SJCRH30 (cell line): ENCODE results near the gene GNG12. TPM values are rescaled to one million over a fixed set of nuclear protein-coding genes. Genes with fewer than 3 reads are reported as not detected.

Experiments
- DNase-seq, 2 experiments: peaks; one replicate each; pipeline ENCODE4 v3.0.0-alpha.2; 2015 to 2020
- H3K27ac ChIP-seq: fragments of 250-450 bp; sonication (Bioruptor Pico); 2 replicates; pipeline ENCODE4 v1.5.1; 2020; ENCODE audit warnings: mild to moderate bottlenecking, moderate library complexity
- H3K27me3 ChIP-seq: fragments of 250-450 bp; sonication (Bioruptor Pico); 2 replicates; pipeline ENCODE4 v1.5.1; 2020; ENCODE audit warnings: mild to moderate bottlenecking, moderate library complexity
- H3K36me3 ChIP-seq: fragments of 250-450 bp; sonication (Bioruptor Pico); 2 replicates; pipeline ENCODE4 v1.5.1; 2020; ENCODE audit warnings: mild to moderate bottlenecking, moderate library complexity
- H3K4me1 ChIP-seq: fragments of 250-450 bp; sonication (Bioruptor Pico); 2 replicates; pipeline ENCODE4 v1.5.1; 2020; ENCODE audit warnings: mild to moderate bottlenecking, moderate library complexity
- H3K4me3 ChIP-seq: fragments of 250-450 bp; sonication (Bioruptor Pico); 2 replicates; pipeline ENCODE4 v1.5.1; 2020; ENCODE audit warnings: mild to moderate bottlenecking, moderate library complexity
- H3K9me3 ChIP-seq: fragments of 250-450 bp; sonication (Bioruptor Pico); replicated peaks from 2 replicates; pipeline ENCODE4 v1.5.1; 2020; ENCODE audit warnings: mild to moderate bottlenecking, moderate library complexity
- total RNA-seq: library from RNA; depleted of rRNA; stranded (reverse); fragments of >200 nt; shearing (Covaris generic); gene quantifications from 2 replicates; pipeline ENCODE4 v1.2.3, GENCODE V29; 2014

GNG12 gene
- total RNA-seq, 1 experiment from 2014 or later: 110 TPM

GRCh38 chr1:67753776-67754525, 79.3 kb downstream of the GNG12 start:
- Histone ChIP-seq H3K27me3 (no peaks in the 10 kb centered on the region), H3K4me1 (peaks cover 33% of the 10 kb centered on the region), H3K9me3 (no peaks in the 10 kb centered on the region), H3K36me3 (no peaks in the 10 kb centered on the region), H3K4me3 (no peak overlapping the region), H3K27ac (no peak overlapping the region)
- no peak for DNase-seq

- Histone ChIP-seq H3K9me3 (no peaks in the 10 kb centered on the region), H3K4me3 (no peak overlapping the region), H3K27ac (no peak overlapping the region), H3K4me1 (peaks cover 45% of the 10 kb centered on the region), H3K27me3 (no peaks in the 10 kb centered on the region), H3K36me3 (no peaks in the 10 kb centered on the region)
- no peak for DNase-seq
Measured at GRCh38 chr1:67752306-67752705, 81.0 kb downstream of the GNG12 start.

DNA sequence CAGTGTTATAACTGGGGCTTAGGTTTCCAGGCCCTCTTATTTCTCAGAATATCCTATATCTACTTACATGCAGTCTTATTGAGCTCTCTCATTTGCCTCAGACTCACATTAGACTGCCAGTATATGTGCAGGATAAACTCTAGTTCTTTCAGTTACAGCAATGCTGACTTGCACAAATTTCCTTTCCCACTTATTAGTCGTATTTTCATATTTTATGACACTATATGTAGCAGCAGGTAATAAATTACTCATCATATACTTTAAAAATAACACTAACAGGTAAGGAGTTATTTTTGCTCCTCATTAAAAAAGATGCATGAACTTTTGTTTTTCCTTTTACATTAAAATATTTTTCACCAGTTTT, 82.6 kb downstream of the GNG12 start:
- no peak for DNase-seq
- no peaks in the 10 kb centered on the region for H3K36me3 ChIP-seq
- H3K9me3 ChIP-seq: no peaks in the 10 kb centered on the region
- H3K4me3 ChIP-seq: peak overlapping the region; percentile 22
- H3K27me3 ChIP-seq: no peaks in the 10 kb centered on the region
- H3K27ac ChIP-seq: peak overlapping the region; percentile 70
- H3K4me1 ChIP-seq: peaks cover 47% of the 10 kb centered on the region

GRCh38 chr1:67749844-67750690, 83.2 kb downstream of the GNG12 start:
- peak; percentile 76 to 90 for DNase-seq
- Histone ChIP-seq H3K36me3 (no peaks in the 10 kb centered on the region), H3K27ac (peak overlapping the region; percentile 70), H3K4me1 (peaks cover 47% of the 10 kb centered on the region), H3K4me3 (peak overlapping the region; percentile 22), H3K9me3 (no peaks in the 10 kb centered on the region), H3K27me3 (no peaks in the 10 kb centered on the region)

GRCh38 chr1:67749263-67749843, 83.9 kb downstream of the GNG12 start:
- DNase-seq: no peak
- Histone ChIP-seq H3K27me3 (no peaks in the 10 kb centered on the region), H3K27ac (peak overlapping the region; percentile 70), H3K9me3 (no peaks in the 10 kb centered on the region), H3K36me3 (no peaks in the 10 kb centered on the region), H3K4me1 (peaks cover 47% of the 10 kb centered on the region), H3K4me3 (no peak overlapping the region; the same call in 1 of the 2 replicates)

GRCh38 chr1:67748630-67749029, 84.6 kb downstream of the GNG12 start:
- Histone ChIP-seq H3K4me3 (no peak overlapping the region), H3K27me3 (no peaks in the 10 kb centered on the region), H3K4me1 (peaks cover 47% of the 10 kb centered on the region), H3K27ac (peak overlapping the region; percentile 0; the same call in 1 of the 2 replicates), H3K9me3 (no peaks in the 10 kb centered on the region), H3K36me3 (no peaks in the 10 kb centered on the region)
- DNase-seq: peak in 1 of 2 experiments; percentile 54

DNA sequence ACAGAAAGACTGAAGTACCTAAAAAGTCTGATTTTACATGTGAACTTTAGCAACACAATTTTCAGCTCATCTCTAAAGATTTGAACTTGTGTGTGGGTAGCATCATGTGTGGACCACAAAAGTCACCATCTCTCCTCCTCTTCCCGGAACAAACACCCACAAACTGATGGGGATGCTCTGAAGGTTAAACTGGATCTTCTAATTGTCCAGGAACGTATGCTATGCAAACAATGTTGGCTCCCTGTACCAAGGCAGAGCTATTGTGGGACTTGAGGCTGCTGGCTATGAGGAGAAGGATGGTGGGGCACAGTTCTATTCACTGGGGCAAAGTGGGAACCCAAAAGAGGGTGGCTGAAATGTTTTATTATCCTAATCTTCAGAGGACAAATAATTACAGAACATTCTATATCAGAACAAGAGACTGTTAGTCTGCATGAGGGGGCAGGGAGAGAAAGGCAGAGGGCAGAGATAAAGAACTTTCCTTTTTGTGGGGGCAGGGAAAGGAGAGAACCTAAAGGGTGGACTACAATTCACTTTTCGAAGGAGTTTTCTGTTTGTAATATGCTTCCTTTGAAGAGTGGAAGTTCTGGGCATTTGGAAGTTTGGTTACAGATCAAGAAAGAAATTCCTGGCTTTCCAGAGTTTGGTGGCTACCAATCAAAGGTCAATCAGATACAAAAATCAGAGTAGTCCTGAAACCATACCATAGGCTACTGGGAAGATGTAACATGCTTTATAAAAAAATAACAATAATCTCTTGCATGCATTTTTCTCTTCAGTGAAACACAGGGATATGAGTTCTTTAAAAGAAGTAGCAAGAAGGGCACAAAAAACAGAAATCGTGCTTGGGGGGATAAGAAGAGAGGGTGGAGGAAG, 85.4 kb downstream of the GNG12 start:
- DNase-seq: no peak
- Histone ChIP-seq H3K4me1 (peaks cover 54% of the 10 kb centered on the region), H3K9me3 (no peaks in the 10 kb centered on the region), H3K27ac (peak overlapping the region; percentile 0; the same call in 1 of the 2 replicates), H3K36me3 (no peaks in the 10 kb centered on the region), H3K4me3 (no peak overlapping the region), H3K27me3 (no peaks in the 10 kb centered on the region)

DNA sequence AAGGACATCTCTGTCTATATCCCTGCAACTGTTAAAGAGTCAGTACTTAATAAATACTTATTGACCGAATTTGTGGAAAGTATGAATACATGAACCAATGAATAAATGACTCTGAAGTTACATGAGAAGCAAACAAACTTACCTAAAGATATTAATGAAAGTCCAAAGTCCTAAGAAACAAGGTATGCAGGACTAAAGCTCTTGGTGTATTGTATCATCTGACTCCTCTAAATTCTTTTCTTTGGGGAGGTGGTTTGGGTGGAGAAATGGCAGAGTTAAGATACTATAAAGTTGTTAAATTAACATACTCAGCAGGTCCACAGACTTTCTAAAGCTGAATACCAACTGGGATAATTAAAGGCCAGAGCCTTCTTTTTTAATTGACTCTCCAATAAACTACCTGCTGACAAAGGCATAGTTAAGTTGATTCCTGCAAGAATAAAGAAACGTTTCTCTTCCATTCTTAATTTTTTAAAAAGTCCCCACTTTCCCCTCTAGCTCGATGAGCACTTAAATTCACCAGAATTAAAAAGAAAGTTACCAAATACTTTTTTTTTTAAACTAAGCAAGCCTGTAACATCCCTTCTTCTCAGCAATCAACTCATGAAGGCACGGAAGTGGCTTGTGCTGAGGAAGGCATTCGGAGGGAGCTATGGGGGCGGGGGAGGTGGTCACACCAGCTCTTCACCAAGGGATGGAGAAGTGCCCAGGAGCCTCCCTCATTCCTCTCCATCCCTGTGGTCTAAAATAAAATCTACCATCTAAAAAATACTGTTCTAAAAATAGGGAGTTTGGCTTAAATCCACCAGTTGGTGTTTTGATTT, 87.2 kb downstream of the GNG12 start:
- Histone ChIP-seq H3K27ac (no peak overlapping the region), H3K4me1 (peaks cover 40% of the 10 kb centered on the region), H3K4me3 (no peak overlapping the region), H3K27me3 (no peaks in the 10 kb centered on the region), H3K36me3 (no peaks in the 10 kb centered on the region), H3K9me3 (no peaks in the 10 kb centered on the region)
- DNase-seq: no peak

DNA sequence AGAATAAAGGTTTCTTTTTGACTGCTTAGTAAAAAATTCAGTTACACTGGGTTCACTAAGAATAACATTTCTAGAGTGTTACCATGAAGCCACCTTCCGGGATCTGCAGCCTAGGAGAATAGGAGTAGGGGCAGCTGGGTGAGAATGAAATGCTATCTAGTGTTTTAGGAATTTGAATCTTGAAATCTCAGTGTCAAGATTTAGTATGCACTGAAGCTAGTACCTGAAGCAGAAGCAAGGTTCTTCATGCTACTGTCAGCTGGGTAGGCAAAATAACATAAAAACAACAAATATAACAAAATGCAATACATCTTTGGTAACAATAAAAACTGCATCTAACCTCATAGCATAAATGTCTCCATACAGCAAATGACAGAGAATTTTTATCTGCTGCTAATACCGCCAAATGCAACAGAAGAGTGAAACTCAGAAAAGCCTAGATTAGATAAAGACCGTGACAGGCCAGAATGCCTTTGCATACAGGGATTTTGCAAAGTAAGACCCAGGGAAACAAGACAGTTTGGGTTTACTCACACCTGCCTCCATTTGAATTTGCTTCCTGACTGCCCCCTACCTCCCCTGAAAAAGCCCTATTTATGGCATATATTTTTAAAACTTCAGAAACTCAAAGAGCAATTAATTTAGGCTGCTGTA, 90.1 kb downstream of the GNG12 start:
- Histone ChIP-seq H3K4me3 (no peak overlapping the region), H3K4me1 (peaks cover 15% of the 10 kb centered on the region), H3K27ac (no peak overlapping the region), H3K27me3 (no peaks in the 10 kb centered on the region), H3K36me3 (no peaks in the 10 kb centered on the region), H3K9me3 (no peaks in the 10 kb centered on the region)
- DNase-seq: no peak

DNA sequence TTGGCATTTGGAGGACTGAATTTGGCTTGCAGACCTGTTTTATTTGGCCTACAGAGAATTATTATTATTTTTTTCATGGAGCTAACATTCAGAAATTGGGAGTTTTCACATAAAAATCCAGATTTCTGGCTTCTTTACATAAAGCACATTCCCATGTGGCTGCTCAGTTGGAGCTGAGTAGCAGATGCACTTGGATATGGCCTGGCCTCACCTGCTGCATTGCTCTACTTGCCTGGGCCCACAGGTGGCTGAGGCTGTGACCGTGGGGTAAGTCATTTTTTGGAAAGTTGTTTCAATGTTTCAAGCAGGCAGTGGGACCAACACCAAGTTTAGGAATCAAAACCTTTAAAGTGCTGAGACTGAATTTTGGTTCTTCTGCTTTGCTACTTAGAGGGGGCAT, 91.5 kb downstream of the GNG12 start:
- no peak overlapping the region for H3K27ac ChIP-seq
- no peaks in the 10 kb centered on the region for H3K36me3 ChIP-seq
- no peaks in the 10 kb centered on the region for H3K9me3 ChIP-seq
- no peak for DNase-seq
- peaks cover 10% of the 10 kb centered on the region for H3K4me1 ChIP-seq
- H3K4me3 ChIP-seq: no peak overlapping the region
- no peaks in the 10 kb centered on the region for H3K27me3 ChIP-seq

DNA sequence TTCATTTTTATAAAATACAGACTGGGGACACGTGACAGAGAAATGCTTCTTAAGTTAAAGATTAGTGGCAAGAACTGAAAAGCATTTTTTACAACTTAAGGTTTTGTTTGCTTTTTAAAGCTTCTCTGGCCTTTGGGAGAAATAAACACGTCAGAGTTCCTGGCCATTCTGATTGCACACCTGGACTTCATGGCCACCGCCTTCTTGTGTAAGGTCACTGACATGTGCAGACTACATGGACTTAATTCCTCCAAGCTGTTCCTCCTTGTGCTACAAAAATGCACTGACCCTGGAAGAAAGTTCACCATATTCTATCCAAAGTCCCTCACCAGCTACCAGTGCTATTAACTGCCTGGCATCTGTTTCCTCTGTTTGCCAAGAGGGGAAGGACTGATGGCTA, 92.1 kb downstream of the GNG12 start:
- Histone ChIP-seq H3K9me3 (no peaks in the 10 kb centered on the region), H3K27ac (no peak overlapping the region), H3K4me1 (peaks cover 14% of the 10 kb centered on the region)

DNA sequence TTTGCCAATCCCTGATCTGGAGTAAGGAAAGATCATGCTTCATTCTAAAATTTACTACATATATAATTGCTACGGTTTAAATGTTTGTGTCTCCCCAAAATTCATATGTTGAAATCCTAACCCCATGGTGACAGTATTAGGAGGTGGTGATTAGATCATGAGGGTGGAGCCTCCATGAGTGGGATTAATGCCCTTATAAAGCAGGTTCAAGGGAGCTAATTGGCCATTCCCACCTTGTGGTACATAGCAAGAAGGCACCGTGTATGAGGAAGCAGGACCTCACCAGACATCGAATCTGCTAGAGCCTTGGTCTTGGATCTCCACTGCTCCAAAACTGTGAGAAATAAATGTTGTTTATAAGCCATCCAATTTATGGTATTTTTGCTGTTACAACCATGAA, 92.7 kb downstream of the GNG12 start:
- no peaks in the 10 kb centered on the region for H3K36me3 ChIP-seq
- no peaks in the 10 kb centered on the region for H3K27me3 ChIP-seq
- H3K27ac ChIP-seq: no peak overlapping the region
- peaks cover 20% of the 10 kb centered on the region for H3K4me1 ChIP-seq
- no peak for DNase-seq
- H3K4me3 ChIP-seq: no peak overlapping the region
- H3K9me3 ChIP-seq: no peaks in the 10 kb centered on the region

More for the DNA sequence above, 92.1 kb downstream of the GNG12 start:
- Histone ChIP-seq H3K27me3 (no peaks in the 10 kb centered on the region), H3K36me3 (no peaks in the 10 kb centered on the region), H3K4me3 (no peak overlapping the region)
- DNase-seq: no peak

DNA sequence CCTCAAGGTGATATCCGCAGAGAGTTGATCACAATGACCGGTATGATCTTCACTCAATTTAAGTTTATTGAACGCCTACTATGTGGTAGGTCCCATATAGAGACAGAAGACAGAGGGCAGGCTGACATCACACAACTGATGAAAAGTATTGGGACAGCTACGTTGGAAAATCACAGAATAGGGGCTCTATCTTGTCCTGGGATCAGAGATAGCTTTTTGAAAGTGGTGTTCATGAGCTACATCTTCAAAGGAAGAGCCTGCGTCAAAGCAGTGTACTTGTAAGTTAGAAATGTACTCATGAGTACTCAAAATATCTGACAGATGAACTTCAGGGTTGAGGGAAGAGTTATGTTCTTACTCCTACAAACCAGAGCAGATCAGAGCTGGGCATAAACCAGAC, 93.9 kb downstream of the GNG12 start:
- peaks cover 26% of the 10 kb centered on the region for H3K4me1 ChIP-seq
- no peaks in the 10 kb centered on the region for H3K9me3 ChIP-seq
- no peak for DNase-seq
- H3K4me3 ChIP-seq: no peak overlapping the region
- no peak overlapping the region for H3K27ac ChIP-seq
- H3K36me3 ChIP-seq: no peaks in the 10 kb centered on the region
- H3K27me3 ChIP-seq: no peaks in the 10 kb centered on the region
